ENCODE data around the gene GPR156. TPM values are rescaled to one million over a fixed set of nuclear protein-coding genes. Genes with fewer than 3 reads are reported as not detected.

GPR156 gene
- total RNA-seq, result 0.48 TPM in 1 of 2 replicates, not detected in the other

DNA sequence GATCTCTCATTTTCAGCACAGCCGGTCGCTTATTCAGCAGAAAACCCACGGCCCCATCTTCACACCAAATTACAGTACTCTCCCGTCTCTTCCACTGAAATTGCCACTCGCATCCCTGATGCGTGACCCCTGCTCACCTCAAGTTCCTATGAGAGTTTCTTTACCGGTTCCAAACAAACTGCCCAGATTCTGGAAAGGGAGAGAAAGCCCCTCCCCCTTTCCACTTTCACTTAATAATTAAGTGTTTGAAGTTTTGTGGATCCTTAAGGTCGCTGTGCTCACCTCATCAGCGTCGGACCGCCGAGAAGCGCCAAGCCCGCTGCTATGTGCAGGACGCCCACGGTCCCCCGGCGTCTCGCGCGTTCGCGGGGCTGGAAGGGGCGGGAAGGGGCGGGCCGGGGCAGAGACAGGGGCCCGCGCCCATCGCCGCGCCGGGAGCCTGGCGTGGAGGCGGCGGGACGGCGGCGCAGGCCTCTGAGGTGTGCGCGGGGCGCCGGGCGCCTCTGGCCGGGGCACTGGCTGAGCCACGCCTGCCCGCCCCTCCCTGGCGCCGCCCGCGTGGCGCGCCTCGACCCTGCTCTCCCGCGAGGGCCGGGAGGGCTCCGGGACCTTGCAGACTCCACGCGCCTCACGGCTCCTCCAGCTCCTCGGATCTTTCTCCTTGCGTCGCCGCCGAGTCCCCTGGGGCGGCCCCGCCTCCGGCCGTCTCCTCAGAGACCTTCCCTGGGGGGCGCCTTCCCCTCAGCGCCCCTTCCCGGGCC lies at the start of gene GPR156:
Gene GPR156, minus strand, starts transcription at position 476 of the 761 bp plus-strand sequence. CDS start 41,124 bp downstream, outside the sequence.

Other genes with a start within 250 kb of the GPR156 start
- gene GSK3B, start 190.8 kb downstream of the GPR156 start, total RNA-seq, result 64.4 and 102 TPM in 2 replicates
- 27.2 and 36.4 TPM in 2 replicates for gene LRRC58, start 64.1 kb upstream of the GPR156 start, total RNA-seq
- 47.3 and 286 TPM in 2 replicates for gene FSTL1, start 165.8 kb upstream of the GPR156 start, total RNA-seq

All from tracheal epithelial cell (primary cell).